AG04450 (cell line): ENCODE measurements around the gene EXD1. TPM values are rescaled to one million over a fixed set of nuclear protein-coding genes. Genes with fewer than 3 reads are reported as not detected.
"Not testable (repeated sequence)": the region's sequence is repeated elsewhere in the genome, so short reads cannot be mapped to it uniquely, and the experiment has no call there.

Source experiments
- CTCF ChIA-PET: fragments of 300-600, 350-600 bp; formaldehyde crosslinking; extraction: SDS; loops from one replicate; lab custom pipeline; 2022; ENCODE audit warnings: antibody characterized with exemption, inconsistent platforms; lab: Charles Lee
- POLR2A ChIA-PET: fragments of 350-600 bp; formaldehyde crosslinking; extraction: SDS; loops from one replicate; lab custom pipeline; 2021; ENCODE audit warnings: antibody characterized with exemption, inconsistent platforms; lab: Yijun Ruan, JAX
- DNase-seq: peaks from one replicate; pipeline ENCODE4 v3.0.0-alpha.2; 2011; ENCODE audit warnings: low read depth, low spot score
- H3K27ac ChIP-seq: one replicate; pipeline ENCODE4 v1.5.1; 2012; ENCODE audit warnings: low read depth, low read length, control low read depth
- H3K27me3 ChIP-seq: one replicate; pipeline ENCODE4 v1.6.0; 2012; ENCODE audit warnings: low read length; ENCODE audit not compliant: control insufficient read depth, insufficient read depth
- H3K4me3 ChIP-seq: 2 replicates; pipeline ENCODE4 v1.5.1; 2011; ENCODE audit warnings: mild to moderate bottlenecking, low read depth, low read length, control low read depth
- H3K9me3 ChIP-seq: 2 replicates; pipeline ENCODE4 v1.5.1; 2012; ENCODE audit warnings: low read length; ENCODE audit not compliant: control insufficient read depth, insufficient read depth
- polyA plus RNA-seq: library from polyadenylated mRNA; depleted of rRNA; stranded (reverse); fragments of >200 nt; gene quantifications from 2 replicates; pipeline ENCODE4 v1.2.3, GENCODE V29; 2011
- TF ChIP-seq, protein P1 (sequence below): IDR thresholded peaks from 2 replicates; pipeline ENCODE4 v1.5.1; 2011; ENCODE audit warnings: low read depth, low read length, control low read depth, inconsistent platforms

Gene EXD1
- polyA plus RNA-seq, 1 experiment: not detected

DNA sequence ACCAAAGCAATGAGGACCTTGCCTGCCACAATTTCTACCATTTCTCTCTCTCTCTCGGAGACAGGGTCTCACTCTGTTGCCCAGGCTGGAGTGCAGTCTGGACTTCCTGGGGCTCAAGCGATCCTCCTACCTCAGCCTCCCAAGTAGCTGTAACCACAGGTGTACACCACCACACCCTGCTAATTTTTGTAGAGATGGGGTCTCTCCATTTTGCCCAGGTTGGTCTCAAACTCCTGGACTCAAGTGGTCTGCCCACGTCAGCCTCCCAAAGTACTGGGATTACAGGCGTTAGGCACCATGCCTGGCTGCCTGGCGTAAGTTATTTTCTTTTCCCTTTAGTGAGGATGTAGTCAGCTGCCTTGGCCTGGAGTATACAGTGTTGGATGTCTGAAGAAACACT is 76.8 kb downstream of the EXD1 start:
- peaks cover 8% of the 10 kb centered on the region; the same call in 1 of the 2 replicates for H3K9me3 ChIP-seq
- CTCF ChIA-PET: no interaction called here
- TF ChIP-seq, protein P1, sequence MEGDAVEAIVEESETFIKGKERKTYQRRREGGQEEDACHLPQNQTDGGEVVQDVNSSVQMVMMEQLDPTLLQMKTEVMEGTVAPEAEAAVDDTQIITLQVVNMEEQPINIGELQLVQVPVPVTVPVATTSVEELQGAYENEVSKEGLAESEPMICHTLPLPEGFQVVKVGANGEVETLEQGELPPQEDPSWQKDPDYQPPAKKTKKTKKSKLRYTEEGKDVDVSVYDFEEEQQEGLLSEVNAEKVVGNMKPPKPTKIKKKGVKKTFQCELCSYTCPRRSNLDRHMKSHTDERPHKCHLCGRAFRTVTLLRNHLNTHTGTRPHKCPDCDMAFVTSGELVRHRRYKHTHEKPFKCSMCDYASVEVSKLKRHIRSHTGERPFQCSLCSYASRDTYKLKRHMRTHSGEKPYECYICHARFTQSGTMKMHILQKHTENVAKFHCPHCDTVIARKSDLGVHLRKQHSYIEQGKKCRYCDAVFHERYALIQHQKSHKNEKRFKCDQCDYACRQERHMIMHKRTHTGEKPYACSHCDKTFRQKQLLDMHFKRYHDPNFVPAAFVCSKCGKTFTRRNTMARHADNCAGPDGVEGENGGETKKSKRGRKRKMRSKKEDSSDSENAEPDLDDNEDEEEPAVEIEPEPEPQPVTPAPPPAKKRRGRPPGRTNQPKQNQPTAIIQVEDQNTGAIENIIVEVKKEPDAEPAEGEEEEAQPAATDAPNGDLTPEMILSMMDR: no peak
- no peak overlapping the region for H3K27ac ChIP-seq
- no peaks in the 10 kb centered on the region for H3K27me3 ChIP-seq
- POLR2A ChIA-PET: no interaction called here
- H3K4me3 ChIP-seq: no peak overlapping the region
- no peak for DNase-seq

- no peak for DNase-seq
- ChIA-PET CTCF (no interaction called here), POLR2A (no interaction called here)
- Histone ChIP-seq H3K27ac (no peak overlapping the region), H3K4me3 (no peak overlapping the region), H3K27me3 (no peaks in the 10 kb centered on the region), H3K9me3 (peaks cover 8% of the 10 kb centered on the region; the same call in 1 of the 2 replicates)
- TF ChIP-seq, protein P1: no peak
These were observed 79.0 kb downstream of the EXD1 start for GRCh38 chr15:41151451-41152005.

- DNase-seq: no peak
- peaks cover 8% of the 10 kb centered on the region; the same call in 1 of the 2 replicates for H3K9me3 ChIP-seq
- no peaks in the 10 kb centered on the region for H3K27me3 ChIP-seq
- POLR2A ChIA-PET: interaction anchor here (0.6 kb wide), 1 partner anchor 94 kb away, joined by 5 read pairs; no protein-coding TSS in a partner anchor
- H3K27ac ChIP-seq: peak overlapping the region; percentile 39
- no peak overlapping the region for H3K4me3 ChIP-seq
- TF ChIP-seq, protein P1: no peak
- CTCF ChIA-PET: no interaction called here
These were observed 80.3 kb downstream of the EXD1 start for GRCh38 chr15:41150279-41150678.

GRCh38 chr15:41148065-41148464 is 82.5 kb downstream of the EXD1 start:
- no peak for DNase-seq
- TF ChIP-seq, protein P1: no peak
- Histone ChIP-seq H3K27ac (no peak overlapping the region), H3K4me3 (no peak overlapping the region), H3K9me3 (peaks cover 8% of the 10 kb centered on the region; the same call in 1 of the 2 replicates), H3K27me3 (no peaks in the 10 kb centered on the region)
- ChIA-PET CTCF (interaction anchor here (1.7 kb wide), 1 partner anchor 36 kb away, joined by 3 read pairs; no protein-coding TSS in a partner anchor), POLR2A (no interaction called here)

DNA sequence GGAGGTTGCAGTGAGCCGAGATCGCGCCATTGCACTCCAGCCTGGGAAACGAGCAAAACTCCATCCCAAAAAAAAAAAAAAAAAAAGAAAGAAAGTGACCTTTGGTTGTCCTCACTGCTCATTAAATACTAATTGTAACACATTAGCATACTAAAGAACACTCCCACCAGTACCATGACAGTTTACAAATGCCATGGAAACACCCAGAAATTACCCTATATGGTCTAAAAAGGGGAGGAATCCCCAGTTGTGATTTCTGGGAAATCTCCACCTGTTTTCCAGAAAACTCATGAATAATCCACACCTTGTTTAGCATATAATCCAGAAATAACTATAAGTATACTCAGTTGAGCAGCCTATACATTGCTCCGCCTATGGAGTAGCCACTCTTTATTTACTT is 90.9 kb downstream of the EXD1 start:
- Histone ChIP-seq H3K27me3 (no peaks in the 10 kb centered on the region), H3K27ac (no peak overlapping the region), H3K9me3 (peaks cover 9% of the 10 kb centered on the region), H3K4me3 (no peak overlapping the region)
- ChIA-PET CTCF (no interaction called here), POLR2A (no interaction called here)
- TF ChIP-seq, protein P1: no peak
- no peak for DNase-seq

GRCh38 chr15:41139112-41139511 is 91.4 kb downstream of the EXD1 start:
- H3K27me3 ChIP-seq, H3K9me3 ChIP-seq, H3K27ac ChIP-seq, H3K4me3 ChIP-seq, POLR2A ChIA-PET, DNase-seq, CTCF ChIA-PET: not testable (repeated sequence)

GRCh38 chr15:41135580-41135979 is 95.0 kb downstream of the EXD1 start:
- peaks cover 19% of the 10 kb centered on the region for H3K27me3 ChIP-seq
- H3K27ac ChIP-seq, H3K4me3 ChIP-seq, H3K9me3 ChIP-seq, CTCF ChIA-PET, POLR2A ChIA-PET, DNase-seq: not testable (repeated sequence)
